ENCODE measurements around the gene GNG12. TPM values are rescaled to one million over a fixed set of nuclear protein-coding genes. Genes with fewer than 3 reads are reported as not detected.

Gene GNG12
- total and polyA plus RNA-seq, 8 donors, result 51.2 to 71.9 (median 57.1) TPM

GRCh38 chr1:67879485-67879884 is 46.2 kb upstream of the GNG12 start:
- no peak for TF ChIP-seq CTCF (IDR thresholded peaks at IDR 0.05)
- Histone ChIP-seq H3K27ac (no peak overlapping the region), H3K4me1 (no peaks in the 10 kb centered on the region), H3K36me3 (no peaks in the 10 kb centered on the region), H3K4me3 (no peak overlapping the region), H3K9me3 (peaks cover 0 to 3% of the 10 kb centered on the region in 2 donors), H3K27me3 (no peaks in the 10 kb centered on the region)
- intact Hi-C loops (cut with DNase I), result no loop called here
- no peak for ATAC-seq
- no peak for DNase-seq

- DNase-seq (no peak), ATAC-seq (no peak)
- no peaks in the 10 kb centered on the region for H3K4me1 ChIP-seq
- intact Hi-C loops (cut with DNase I), result no loop called here
- H3K27me3 ChIP-seq, result no peaks in the 10 kb centered on the region
- H3K36me3 ChIP-seq, result no peaks in the 10 kb centered on the region
- no peak overlapping the region for H3K4me3 ChIP-seq
- H3K9me3 ChIP-seq, result peaks cover 0 to 5% of the 10 kb centered on the region in 2 donors
- no peak for TF ChIP-seq CTCF (IDR thresholded peaks at IDR 0.05)
- H3K27ac ChIP-seq, result no peak overlapping the region
Measured at GRCh38 chr1:67874501-67875111, 41.3 kb upstream of the GNG12 start.

- no peak for TF ChIP-seq CTCF (IDR thresholded peaks at IDR 0.05)
- DNase-seq (no peak), ATAC-seq (no peak)
- H3K4me1 ChIP-seq, result no peaks in the 10 kb centered on the region
- H3K27ac ChIP-seq, result no peak overlapping the region
- no peak overlapping the region for H3K4me3 ChIP-seq
- H3K27me3 ChIP-seq, result no peaks in the 10 kb centered on the region
- no peaks in the 10 kb centered on the region for H3K36me3 ChIP-seq
- no peaks in the 10 kb centered on the region for H3K9me3 ChIP-seq
- intact Hi-C loops (cut with DNase I), result no loop called here
Measured at GRCh38 chr1:67869233-67869632, 36.0 kb upstream of the GNG12 start.

- Histone ChIP-seq H3K9me3 (no peaks in the 10 kb centered on the region), H3K4me1 (no peaks in the 10 kb centered on the region), H3K36me3 (no peaks in the 10 kb centered on the region), H3K27ac (no peak overlapping the region), H3K27me3 (no peaks in the 10 kb centered on the region), H3K4me3 (no peak overlapping the region)
- ATAC-seq (no peak), DNase-seq (no peak)
- intact Hi-C loops (cut with DNase I), result no loop called here
- TF ChIP-seq CTCF (IDR thresholded peaks at IDR 0.05), result no peak
Measured at GRCh38 chr1:67863637-67864036, 30.4 kb upstream of the GNG12 start.

GRCh38 chr1:67862685-67863084 is 29.4 kb upstream of the GNG12 start:
- intact Hi-C loops (cut with DNase I), result no loop called here
- ATAC-seq (no peak), DNase-seq (no peak)
- TF ChIP-seq CTCF (IDR thresholded peaks at IDR 0.05), result no peak
- no peak overlapping the region for H3K27ac ChIP-seq
- H3K27me3 ChIP-seq, result no peaks in the 10 kb centered on the region
- no peaks in the 10 kb centered on the region for H3K9me3 ChIP-seq
- no peaks in the 10 kb centered on the region for H3K36me3 ChIP-seq
- no peak overlapping the region for H3K4me3 ChIP-seq
- H3K4me1 ChIP-seq, result no peaks in the 10 kb centered on the region

Measured in left lung (tissue), 10 donors.